H1 (cell line): ENCODE measurements around the gene ZBTB16.

Experiments used
- BRCA1 ChIP-seq: IDR thresholded peaks from 2 replicates; pipeline ENCODE4 v1.6.1; 2012; ENCODE audit warnings: low read depth, low read length, improper control_type of control experiment
- EGR1 ChIP-seq: IDR thresholded peaks from 2 replicates; pipeline ENCODE4 v1.6.1; 2011; ENCODE audit warnings: low read depth, low read length, borderline replicate concordance
- EZH2 ChIP-seq: fragments of 200-600 bp; sonication (generic); IDR thresholded peaks from 2 replicates; pipeline ENCODE4 v1.7.1; 2012; ENCODE audit warnings: low read depth, mild to moderate bottlenecking, moderate library complexity, low read length, inconsistent platforms; ENCODE audit not compliant: severe bottlenecking
- JUN ChIP-seq: IDR thresholded peaks from 2 replicates; pipeline ENCODE4 v1.6.1; 2011; ENCODE audit warnings: low read depth, mild to moderate bottlenecking, improper control_type of control experiment, low read length
- PHF8 ChIP-seq: fragments of 200-600 bp; sonication (generic); conservative IDR thresholded peaks from 2 replicates; pipeline ENCODE4 v1.7.1; 2012; ENCODE audit warnings: low read depth, mild to moderate bottlenecking, inconsistent platforms, low read length, moderate library complexity
- POLR2A ChIP-seq, 2 experiments: IDR thresholded peaks; 1 replicate in 1 of 2; 2 replicates in 1 of 2; pipeline ENCODE4 v1.6.1; 2011; ENCODE audit warnings: low read depth in 2 of 2, low read length in 2 of 2, mild to moderate bottlenecking in 2 of 2; ENCODE audit errors: control extremely low read depth in 1 of 2

GRCh38 chr11:114200351-114201133 lies 141.0 kb downstream of the ZBTB16 start:
- TF ChIP-seq EZH2 (no peak), BRCA1 (no peak), JUN (no peak), PHF8 (no peak), POLR2A (IDR thresholded peaks at IDR 0.05; ENCODE audit: control extremely low read depth in 1 of 2, low read depth in 2 of 2, low read length in 2 of 2) (no peak), EGR1 (no peak)
